IPS-20b (cell line): ENCODE data around the gene FAHD2A.
"Not testable (repeated sequence)": the region's sequence is repeated elsewhere in the genome, so short reads cannot be mapped to it uniquely, and the experiment has no call there.

Experiments
- H3K27ac ChIP-seq: one replicate; pipeline ENCODE4 v1.5.1; 2013; ENCODE audit warnings: low read length
- H3K27me3 ChIP-seq: 2 replicates; pipeline ENCODE4 v1.6.1; 2013; ENCODE audit warnings: mild to moderate bottlenecking, low read length, inconsistent platforms; ENCODE audit not compliant: insufficient read depth
- H3K36me3 ChIP-seq: 2 replicates; pipeline ENCODE4 v1.6.1; 2013; ENCODE audit warnings: low read depth, mild to moderate bottlenecking, inconsistent platforms, low read length, moderate library complexity; ENCODE audit not compliant: insufficient read depth
- H3K4me1 ChIP-seq: 2 replicates; pipeline ENCODE4 v1.6.1; 2013; ENCODE audit warnings: mild to moderate bottlenecking, control low read depth, inconsistent platforms, low read length, moderate library complexity; ENCODE audit not compliant: insufficient read depth
- H3K4me3 ChIP-seq: 2 replicates; pipeline ENCODE4 v1.5.1; 2013; ENCODE audit warnings: mild to moderate bottlenecking, low read length, inconsistent platforms
- H3K9ac ChIP-seq: 2 replicates; pipeline ENCODE4 v1.6.1; 2013; ENCODE audit warnings: low read depth, mild to moderate bottlenecking, inconsistent platforms, low read length, moderate library complexity
- H3K9me3 ChIP-seq: 2 replicates; pipeline ENCODE4 v1.6.1; 2013; ENCODE audit warnings: mild to moderate bottlenecking, low read depth, low read length, inconsistent platforms; ENCODE audit not compliant: insufficient read depth

FAHD2A gene

DNA sequence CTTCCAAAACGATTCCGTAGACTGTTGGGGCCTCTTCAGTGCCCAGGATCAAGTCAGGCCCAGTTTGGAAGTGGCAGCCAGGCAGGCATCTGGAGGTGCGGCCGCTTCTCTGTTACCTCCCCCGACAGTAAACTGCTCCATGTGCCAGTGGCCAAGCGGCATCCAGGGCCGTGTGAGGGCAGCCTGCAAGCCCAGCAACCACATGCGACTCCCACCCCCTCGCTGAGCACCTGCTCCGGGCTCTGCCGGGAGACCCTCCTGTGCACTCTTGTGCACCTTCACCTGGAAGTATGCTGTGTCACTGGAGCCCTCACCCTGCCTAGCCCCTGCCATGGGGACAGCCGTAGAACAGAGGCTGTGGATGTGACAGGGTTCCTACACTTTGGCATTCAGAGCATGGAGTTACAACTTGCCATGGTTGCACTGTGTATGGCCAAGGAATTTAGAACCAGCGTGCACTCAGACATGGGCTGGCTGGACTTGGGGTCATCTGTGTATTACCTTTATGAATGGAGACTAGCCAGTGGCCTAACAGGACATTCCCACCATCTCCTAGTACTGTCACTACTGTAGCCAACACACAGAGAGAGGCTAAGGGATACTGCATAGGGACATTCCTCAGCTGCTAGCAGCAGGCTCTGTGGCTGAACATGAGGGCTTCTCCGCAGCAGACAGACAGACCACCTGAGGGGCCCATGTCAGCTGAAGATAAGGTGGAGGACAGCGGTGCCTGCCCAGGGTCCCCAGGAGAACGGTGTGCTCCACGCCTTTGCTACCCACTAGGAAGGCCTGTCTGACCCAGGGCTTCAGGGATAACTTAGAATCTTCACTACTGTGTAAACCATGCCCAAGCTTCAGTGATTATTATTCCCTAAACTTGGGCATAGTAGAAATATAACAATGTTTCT is 25.0 kb upstream of the FAHD2A start:
- H3K4me3 ChIP-seq = no peak overlapping the region
- H3K9me3 ChIP-seq = no peaks in the 10 kb centered on the region
- no peak overlapping the region for H3K27ac ChIP-seq
- H3K36me3 ChIP-seq = no peaks in the 10 kb centered on the region
- H3K27me3 ChIP-seq = no peaks in the 10 kb centered on the region; the same call in 1 of the 2 replicates
- H3K9ac ChIP-seq = no peak overlapping the region
- no peaks in the 10 kb centered on the region; the same call in 1 of the 2 replicates for H3K4me1 ChIP-seq

DNA sequence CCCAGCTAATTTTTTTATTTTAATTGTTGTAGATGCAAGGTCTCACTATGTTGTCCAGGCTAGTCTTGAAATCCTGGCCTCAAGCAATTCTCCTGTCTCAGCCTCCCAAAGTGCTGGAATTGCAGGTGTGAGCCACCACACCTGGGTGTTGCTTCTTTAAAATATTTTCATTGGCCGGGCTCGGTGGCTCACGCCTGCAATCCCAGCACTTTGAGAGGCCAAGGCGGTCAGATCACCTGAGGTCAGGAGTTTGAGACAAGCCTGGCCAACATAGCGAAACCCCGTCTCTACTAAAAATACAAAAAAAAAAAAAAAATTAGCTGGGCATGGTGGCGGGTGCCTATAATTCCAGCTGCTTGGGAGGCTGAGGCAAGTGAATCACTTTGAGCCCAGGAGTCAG is 24.2 kb upstream of the FAHD2A start:
- H3K27ac ChIP-seq = not testable (repeated sequence)

DNA sequence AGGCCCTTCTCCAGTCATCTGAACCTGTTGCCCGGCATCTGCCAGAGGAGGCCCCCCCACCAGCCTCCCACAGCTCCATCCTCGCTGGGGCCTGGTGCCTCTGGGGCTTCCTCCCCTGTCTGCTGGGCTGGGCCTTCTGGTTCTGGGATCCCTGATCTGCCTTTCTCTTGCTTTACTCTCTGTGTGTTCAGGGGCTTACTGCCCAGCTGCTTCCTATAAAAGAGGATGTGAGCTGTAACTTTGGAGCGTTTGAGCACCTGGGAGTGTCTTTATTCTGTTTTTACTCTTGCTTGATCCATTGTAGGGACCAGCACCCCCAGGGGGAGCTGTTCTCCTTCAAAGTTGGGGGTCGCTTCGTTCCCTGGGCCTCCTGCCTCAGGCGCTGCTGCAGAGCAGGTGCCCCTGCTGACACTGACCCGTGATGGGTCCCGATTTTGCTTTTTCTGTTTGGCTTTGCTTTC is 23.1 kb upstream of the FAHD2A start:
- Histone ChIP-seq H3K36me3 (no peaks in the 10 kb centered on the region), H3K9me3 (no peaks in the 10 kb centered on the region)

More for the DNA sequence above, 24.2 kb upstream of the FAHD2A start:
- not testable (repeated sequence) for H3K27me3 ChIP-seq, H3K4me1 ChIP-seq, H3K9ac ChIP-seq, H3K9me3 ChIP-seq, H3K4me3 ChIP-seq, H3K36me3 ChIP-seq

DNA sequence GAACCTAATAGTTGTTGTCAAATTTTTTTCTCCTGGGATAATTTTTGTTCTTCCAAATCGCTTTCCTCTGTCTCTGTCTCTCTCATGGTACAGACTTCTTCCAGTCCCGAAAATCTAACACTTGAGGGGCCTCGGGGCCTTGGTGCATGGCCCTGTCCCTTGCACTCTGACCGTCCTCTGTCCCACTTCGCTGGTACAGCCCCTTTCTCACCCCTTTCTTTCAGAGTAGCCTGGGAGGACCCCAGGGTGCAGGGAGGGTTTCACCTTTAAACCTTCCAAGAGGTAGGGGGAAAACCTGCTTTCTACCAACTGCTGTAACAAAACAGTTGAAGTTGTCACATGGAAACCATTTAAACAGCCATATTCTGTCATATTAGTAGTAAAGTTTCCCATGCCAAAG is 22.2 kb upstream of the FAHD2A start:
- Histone ChIP-seq H3K36me3 (no peaks in the 10 kb centered on the region), H3K9me3 (no peaks in the 10 kb centered on the region), H3K4me3 (no peak overlapping the region), H3K9ac (no peak overlapping the region), H3K4me1 (no peaks in the 10 kb centered on the region; the same call in 1 of the 2 replicates), H3K27ac (no peak overlapping the region), H3K27me3 (no peaks in the 10 kb centered on the region; the same call in 1 of the 2 replicates)

More for the DNA sequence above, 23.1 kb upstream of the FAHD2A start:
- Histone ChIP-seq H3K27ac (no peak overlapping the region), H3K4me1 (no peaks in the 10 kb centered on the region; the same call in 1 of the 2 replicates), H3K4me3 (no peak overlapping the region), H3K9ac (no peak overlapping the region), H3K27me3 (no peaks in the 10 kb centered on the region; the same call in 1 of the 2 replicates)

DNA sequence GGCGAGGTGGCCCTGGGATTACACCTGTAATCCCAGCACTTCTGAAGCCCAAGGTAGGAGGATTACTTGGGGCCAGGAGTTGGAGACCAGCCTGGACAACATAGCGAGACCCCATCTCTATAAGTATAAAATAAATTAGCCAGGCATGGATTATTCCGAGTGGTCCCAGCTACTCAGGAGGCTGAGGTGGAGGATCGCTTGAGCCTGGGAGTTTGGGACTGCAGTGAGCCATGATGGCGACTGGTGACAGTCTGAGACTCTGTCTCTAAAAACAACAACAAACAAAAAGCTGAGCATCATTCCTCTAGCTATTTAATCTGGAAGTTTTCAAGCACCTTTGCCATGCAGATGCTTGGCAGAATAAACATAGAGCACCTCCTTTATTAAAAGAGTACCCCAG is 21.8 kb upstream of the FAHD2A start:
- H3K36me3 ChIP-seq = no peaks in the 10 kb centered on the region
- no peaks in the 10 kb centered on the region for H3K9me3 ChIP-seq
- H3K4me3 ChIP-seq = no peak overlapping the region
- no peak overlapping the region for H3K9ac ChIP-seq
- H3K27ac ChIP-seq = no peak overlapping the region
- no peaks in the 10 kb centered on the region; the same call in 1 of the 2 replicates for H3K27me3 ChIP-seq
- H3K4me1 ChIP-seq = no peaks in the 10 kb centered on the region; the same call in 1 of the 2 replicates

DNA sequence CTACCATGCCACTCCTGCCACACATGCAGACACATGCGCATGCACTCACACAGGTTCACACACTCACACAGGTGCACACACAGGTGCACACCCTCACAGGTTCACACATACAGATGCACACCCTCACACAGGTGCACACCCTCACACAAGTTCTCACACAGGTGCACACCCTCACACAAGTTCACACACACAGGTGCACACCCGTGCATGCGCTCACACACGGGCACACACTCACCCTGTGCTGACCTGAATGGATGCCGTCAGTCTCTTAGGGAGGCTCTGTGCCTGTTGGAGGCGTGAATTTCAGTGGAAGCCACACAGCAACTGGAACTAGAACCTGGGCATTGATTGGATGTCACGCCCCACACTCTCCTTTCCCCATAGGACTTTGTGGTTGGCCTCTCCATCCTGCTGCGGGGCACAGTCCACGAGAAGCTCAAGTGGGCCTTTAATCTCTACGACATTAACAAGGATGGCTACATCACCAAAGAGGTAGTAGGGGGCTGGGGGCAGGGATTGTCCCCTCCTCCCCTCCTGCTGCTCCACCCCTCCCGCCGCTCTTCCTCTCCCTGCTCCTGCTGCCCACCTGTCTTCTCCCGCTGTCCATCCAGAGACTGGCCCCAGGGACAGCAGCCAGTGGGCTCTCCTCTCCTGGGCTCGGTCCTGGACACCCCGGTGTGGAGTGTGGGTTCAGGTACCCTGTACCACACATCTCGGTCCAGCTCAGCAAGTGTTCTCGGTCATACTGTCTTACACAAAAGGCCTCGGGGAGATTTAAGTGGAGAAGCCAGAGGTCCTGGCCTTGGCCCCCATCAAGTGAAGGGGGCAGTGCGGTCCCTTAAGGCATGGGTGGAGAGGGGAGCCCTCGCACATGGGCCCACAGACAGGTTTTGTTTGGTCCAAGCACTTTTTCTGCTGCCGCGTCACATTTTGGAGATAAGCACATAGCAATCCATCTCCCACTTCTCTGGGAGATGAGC is 21.0 kb upstream of the FAHD2A start:
- no peak overlapping the region for H3K4me3 ChIP-seq
- H3K27ac ChIP-seq = no peak overlapping the region
- H3K4me1 ChIP-seq = no peaks in the 10 kb centered on the region; the same call in 1 of the 2 replicates
- H3K9ac ChIP-seq = no peak overlapping the region
- no peaks in the 10 kb centered on the region for H3K36me3 ChIP-seq
- no peaks in the 10 kb centered on the region for H3K9me3 ChIP-seq
- no peaks in the 10 kb centered on the region; the same call in 1 of the 2 replicates for H3K27me3 ChIP-seq

DNA sequence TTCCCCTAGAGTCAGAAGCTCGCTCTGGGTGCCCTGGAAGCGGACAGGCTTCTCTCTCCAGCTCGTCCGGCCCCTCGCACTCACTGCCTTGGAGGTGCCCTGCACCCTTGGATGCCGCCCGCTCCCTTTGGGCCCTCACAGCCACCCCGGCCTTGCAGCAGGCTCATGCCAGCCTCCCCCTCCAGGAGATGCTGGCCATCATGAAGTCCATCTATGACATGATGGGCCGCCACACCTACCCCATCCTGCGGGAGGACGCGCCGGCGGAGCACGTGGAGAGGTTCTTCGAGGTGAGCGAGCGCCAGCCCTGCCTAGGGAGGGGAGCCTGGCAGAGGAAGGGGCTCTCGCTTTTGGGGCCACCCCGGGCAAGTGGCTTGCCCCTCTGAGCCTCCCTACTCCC is 20.3 kb upstream of the FAHD2A start:
- no peaks in the 10 kb centered on the region for H3K9me3 ChIP-seq
- H3K27ac ChIP-seq = no peak overlapping the region
- H3K4me1 ChIP-seq = no peaks in the 10 kb centered on the region; the same call in 1 of the 2 replicates
- H3K27me3 ChIP-seq = no peaks in the 10 kb centered on the region; the same call in 1 of the 2 replicates
- H3K9ac ChIP-seq = no peak overlapping the region
- no peak overlapping the region for H3K4me3 ChIP-seq
- no peaks in the 10 kb centered on the region for H3K36me3 ChIP-seq

DNA sequence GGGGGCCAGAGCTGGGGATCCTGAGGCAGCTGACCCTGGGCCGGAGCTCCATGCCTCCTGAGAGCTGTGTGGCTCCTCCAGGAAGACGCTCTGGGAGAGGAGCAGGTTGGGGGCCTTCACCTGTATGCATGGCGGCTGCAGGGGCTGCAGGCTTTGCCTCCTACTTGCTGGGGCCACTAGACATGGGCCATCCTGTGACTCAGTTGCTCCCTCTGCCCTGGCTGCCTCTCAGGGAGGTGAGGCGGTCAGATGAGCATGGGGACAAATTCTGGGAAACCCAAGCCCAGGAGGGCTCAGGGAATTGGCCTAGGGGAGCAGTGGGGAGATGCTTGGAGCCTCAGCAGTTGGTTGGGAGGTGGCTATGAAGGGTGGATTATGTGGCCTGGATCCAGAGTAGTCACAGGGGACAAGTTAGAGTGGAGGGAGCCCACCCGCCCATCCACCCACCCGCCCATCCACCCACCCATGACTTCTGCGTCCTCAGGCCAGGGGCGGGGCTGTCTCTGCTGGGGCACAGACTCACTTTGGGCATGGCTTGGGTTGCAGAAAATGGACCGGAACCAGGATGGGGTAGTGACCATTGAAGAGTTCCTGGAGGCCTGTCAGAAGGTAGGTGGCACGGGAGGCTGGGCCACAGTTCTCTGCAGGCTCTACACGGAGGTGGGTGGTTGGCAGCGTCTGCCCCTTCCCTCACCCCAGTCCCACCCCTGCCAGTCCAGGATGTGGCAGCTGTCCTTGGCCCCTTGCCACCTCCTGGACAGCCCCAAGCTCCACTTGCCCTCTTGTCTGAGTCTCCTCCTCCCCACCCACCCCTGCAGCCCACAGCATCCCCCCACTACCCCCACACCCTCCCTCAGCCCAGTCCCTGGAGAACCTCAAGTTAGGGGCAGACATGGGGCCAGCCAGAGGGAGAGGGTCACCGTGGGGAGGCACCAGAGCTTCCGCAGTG is 19.5 kb upstream of the FAHD2A start:
- Histone ChIP-seq H3K36me3 (no peaks in the 10 kb centered on the region), H3K27me3 (peaks cover 2% of the 10 kb centered on the region), H3K4me1 (no peaks in the 10 kb centered on the region; the same call in 1 of the 2 replicates), H3K9ac (no peak overlapping the region), H3K27ac (no peak overlapping the region), H3K9me3 (no peaks in the 10 kb centered on the region), H3K4me3 (no peak overlapping the region)

DNA sequence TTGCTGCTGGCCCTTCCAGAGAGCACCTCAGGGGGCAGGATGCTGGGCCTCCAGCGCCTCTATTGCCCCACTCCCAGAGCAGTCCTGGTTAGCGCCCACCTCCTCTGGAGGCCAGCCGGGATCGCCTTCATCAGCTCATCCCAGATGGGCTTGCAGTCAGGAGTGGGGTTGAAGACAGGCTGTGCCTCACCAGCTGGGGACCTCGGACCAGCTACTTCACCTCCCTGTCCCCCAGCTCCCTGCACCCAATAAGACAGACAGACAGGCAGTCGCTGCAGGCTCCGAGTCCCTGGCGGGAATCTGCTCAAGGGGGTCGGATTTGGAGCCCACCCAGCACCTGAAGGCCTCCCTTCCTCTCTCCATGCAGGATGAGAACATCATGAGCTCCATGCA is 18.9 kb upstream of the FAHD2A start:
- Histone ChIP-seq H3K27me3 (peaks cover 9% of the 10 kb centered on the region), H3K9ac (no peak overlapping the region)

DNA sequence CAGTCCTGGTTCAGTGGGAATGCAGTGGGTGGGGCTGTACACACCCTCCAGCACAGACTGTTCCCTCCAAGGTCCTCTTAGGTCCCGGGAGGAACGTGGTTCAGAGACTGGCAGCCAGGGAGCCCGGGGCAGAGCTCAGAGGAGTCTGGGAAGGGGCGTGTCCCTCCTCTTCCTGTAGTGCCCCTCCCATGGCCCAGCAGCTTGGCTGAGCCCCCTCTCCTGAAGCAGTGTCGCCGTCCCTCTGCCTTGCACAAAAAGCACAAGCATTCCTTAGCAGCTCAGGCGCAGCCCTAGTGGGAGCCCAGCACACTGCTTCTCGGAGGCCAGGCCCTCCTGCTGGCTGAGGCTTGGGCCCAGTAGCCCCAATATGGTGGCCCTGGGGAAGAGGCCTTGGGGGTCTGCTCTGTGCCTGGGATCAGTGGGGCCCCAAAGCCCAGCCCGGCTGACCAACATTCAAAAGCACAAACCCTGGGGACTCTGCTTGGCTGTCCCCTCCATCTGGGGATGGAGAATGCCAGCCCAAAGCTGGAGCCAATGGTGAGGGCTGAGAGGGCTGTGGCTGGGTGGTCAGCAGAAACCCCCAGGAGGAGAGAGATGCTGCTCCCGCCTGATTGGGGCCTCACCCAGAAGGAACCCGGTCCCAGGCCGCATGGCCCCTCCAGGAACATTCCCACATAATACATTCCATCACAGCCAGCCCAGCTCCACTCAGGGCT is 17.5 kb upstream of the FAHD2A start:
- H3K4me3 ChIP-seq = no peak overlapping the region
- H3K36me3 ChIP-seq = no peaks in the 10 kb centered on the region
- H3K9me3 ChIP-seq = no peaks in the 10 kb centered on the region
- H3K9ac ChIP-seq = no peak overlapping the region
- H3K4me1 ChIP-seq = no peaks in the 10 kb centered on the region
- H3K27me3 ChIP-seq = peaks cover 21% of the 10 kb centered on the region
- no peak overlapping the region for H3K27ac ChIP-seq

More for the DNA sequence above, 18.9 kb upstream of the FAHD2A start:
- no peak overlapping the region for H3K27ac ChIP-seq
- no peak overlapping the region for H3K4me3 ChIP-seq
- H3K36me3 ChIP-seq = no peaks in the 10 kb centered on the region
- H3K4me1 ChIP-seq = no peaks in the 10 kb centered on the region; the same call in 1 of the 2 replicates
- no peaks in the 10 kb centered on the region for H3K9me3 ChIP-seq
